GM12872 (cell line): ENCODE results near the gene TDRKH.

ENCODE experiments used
- CTCF ChIP-seq: IDR thresholded peaks from 3 replicates; pipeline ENCODE4 v1.5.1; 2011; ENCODE audit warnings: low read depth, mild to moderate bottlenecking, low read length, moderate library complexity; ENCODE audit not compliant: insufficient read depth

Gene TDRKH

DNA sequence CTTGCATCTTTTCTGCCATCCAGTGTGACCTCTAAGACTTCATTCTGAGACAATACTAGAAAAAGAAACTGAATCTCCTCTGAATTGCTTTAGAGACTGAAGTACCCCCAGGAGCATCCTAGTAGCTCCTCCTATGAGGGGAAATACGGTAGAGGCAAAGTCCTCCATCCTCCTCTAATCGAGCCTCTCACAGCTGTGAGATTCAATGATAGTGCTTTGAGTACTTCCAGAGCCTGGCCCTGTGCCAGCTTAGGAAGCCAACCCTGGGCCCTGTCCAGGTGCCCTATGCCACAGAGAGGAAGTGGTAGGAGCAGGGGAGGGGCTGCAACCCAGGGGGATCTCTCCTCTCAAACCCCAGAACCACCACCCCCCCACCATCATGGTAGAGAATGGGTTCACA lies 30.6 kb upstream of the TDRKH start:
- no peak for TF ChIP-seq CTCF

- TF ChIP-seq CTCF, result no peak
Observed at GRCh38 chr1:151819976-151820623, 29.8 kb upstream of the TDRKH start.

DNA sequence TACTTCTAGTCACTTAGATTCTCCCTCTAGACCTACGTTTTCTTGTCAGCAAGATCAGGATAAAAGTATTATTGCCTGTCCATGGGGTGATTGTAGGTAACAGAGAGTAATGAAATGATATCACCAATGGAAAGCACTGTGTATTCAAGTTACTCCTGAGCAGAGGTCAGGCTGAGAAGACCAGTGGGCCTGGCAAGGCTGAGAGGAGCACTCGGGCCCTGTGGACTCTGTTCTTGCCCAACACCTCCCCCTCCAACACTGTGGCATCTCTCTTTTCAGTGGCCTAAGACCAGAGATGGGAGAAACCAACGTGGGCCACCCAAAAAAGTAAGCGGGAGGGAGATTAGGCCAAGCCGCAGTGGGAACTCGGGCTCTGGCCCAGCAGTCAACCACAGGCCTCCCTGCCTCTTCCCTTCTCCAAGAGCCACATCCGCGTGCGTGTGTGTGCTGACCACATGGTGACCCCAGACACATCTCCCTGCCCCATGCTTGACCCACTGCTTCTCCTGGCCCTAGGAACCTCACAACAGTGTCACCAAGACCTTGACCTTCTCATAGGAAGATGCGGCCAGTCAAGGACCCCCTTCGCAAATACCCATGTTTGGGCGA lies 29.0 kb upstream of the TDRKH start:
- TF ChIP-seq CTCF, result no peak

DNA sequence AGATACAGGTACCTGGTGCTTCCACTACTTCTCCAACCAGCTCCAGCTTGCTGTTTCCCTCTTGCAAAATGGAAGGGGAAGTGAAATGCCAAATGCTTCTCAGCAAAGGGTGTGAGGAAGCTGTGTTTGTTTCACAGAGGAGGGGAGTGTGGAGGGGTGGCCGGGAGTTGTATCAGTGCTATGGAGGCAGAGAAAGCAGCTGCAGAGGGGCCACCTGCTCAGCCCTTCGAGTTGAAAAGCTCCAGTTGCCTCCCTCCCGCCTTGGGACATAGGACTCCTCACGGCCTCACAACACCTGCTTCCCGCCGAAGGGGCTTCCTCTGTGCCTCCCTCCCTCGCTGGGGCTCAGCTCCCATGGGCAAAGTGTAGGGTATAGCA lies 27.0 kb upstream of the TDRKH start:
- no peak for TF ChIP-seq CTCF

GRCh38 chr1:151816548-151817352 lies 26.4 kb upstream of the TDRKH start:
- no peak for TF ChIP-seq CTCF

- no peak for TF ChIP-seq CTCF
Observed at GRCh38 chr1:151815716-151816327, 25.5 kb upstream of the TDRKH start.

DNA sequence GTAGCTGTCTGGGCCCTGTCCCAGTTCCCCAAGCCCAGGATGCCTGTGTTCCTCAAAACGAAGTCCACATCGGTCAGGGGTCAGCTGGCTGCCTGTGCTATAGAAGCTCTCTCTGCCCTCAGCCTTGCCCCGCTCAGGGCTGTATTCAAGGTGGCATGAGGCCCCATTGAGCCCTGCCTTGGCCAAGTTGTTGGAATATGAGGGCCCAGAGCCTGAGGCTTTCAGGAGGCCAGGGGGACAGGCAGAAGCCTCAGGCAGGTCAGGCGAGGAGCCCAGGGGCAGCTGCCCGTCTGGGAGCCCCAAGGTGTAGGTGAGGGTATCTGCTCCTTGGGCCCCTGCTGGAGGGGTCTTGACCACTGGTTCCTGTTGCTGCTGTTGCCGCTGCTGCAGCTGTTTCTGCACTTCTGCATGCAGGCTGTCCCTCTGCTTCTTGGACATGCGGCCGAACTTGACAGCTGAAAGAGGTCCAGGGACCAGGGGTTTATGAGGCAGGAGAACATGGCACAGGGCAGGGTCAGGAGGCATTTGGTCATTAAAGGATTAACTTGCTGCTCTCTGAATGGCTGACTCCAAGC lies 24.8 kb upstream of the TDRKH start:
- TF ChIP-seq CTCF, result no peak
